HEK293 (cell line): Measurements from ENCODE around the gene ENTPD8.

Source experiments
- GFI1B ChIP-seq: fragments of 450-650 bp; formaldehyde crosslinking; IDR thresholded peaks from 2 replicates; pipeline ENCODE4 v1.5.1; 2016; ENCODE audit warnings: missing biosample characterization, missing genetic modification characterization
- GLI4 ChIP-seq: fragments of 450-650 bp; formaldehyde crosslinking; IDR thresholded peaks from 2 replicates; pipeline ENCODE4 v1.5.1; 2016; ENCODE audit warnings: missing biosample characterization, missing genetic modification characterization
- INSM2 ChIP-seq: fragments of 450-650 bp; formaldehyde crosslinking; IDR thresholded peaks from 2 replicates; pipeline ENCODE4 v1.5.1; 2016; ENCODE audit warnings: missing biosample characterization, missing genetic modification characterization
- KLF16 ChIP-seq: fragments of 450-650 bp; formaldehyde crosslinking; IDR thresholded peaks from 2 replicates; pipeline ENCODE4 v1.5.1; 2017; ENCODE audit warnings: missing biosample characterization, missing genetic modification characterization
- KLF7 ChIP-seq: fragments of 450-650 bp; formaldehyde crosslinking; IDR thresholded peaks from 2 replicates; pipeline ENCODE4 v1.5.1; 2016; ENCODE audit warnings: missing biosample characterization, missing genetic modification characterization, borderline replicate concordance
- MEIS1 ChIP-seq: sonication (generic); formaldehyde crosslinking; IDR thresholded peaks from 2 replicates; pipeline ENCODE4 v1.8.1; 2022; ENCODE audit warnings: missing genetic modification reagents, mild to moderate bottlenecking, borderline replicate concordance
- MYNN ChIP-seq: fragments of 450-650 bp; formaldehyde crosslinking; IDR thresholded peaks from 2 replicates; pipeline ENCODE4 v1.5.1; 2016; ENCODE audit warnings: missing biosample characterization, missing genetic modification characterization, borderline replicate concordance
- SCRT1 ChIP-seq: fragments of 450-650 bp; formaldehyde crosslinking; IDR thresholded peaks from 2 replicates; pipeline ENCODE4 v1.5.1; 2016; ENCODE audit warnings: missing biosample characterization, missing genetic modification characterization, borderline replicate concordance
- SP2 ChIP-seq: fragments of 450-650 bp; formaldehyde crosslinking; IDR thresholded peaks from 2 replicates; pipeline ENCODE4 v1.5.1; 2016; ENCODE audit warnings: missing biosample characterization, missing genetic modification characterization
- ZBTB20 ChIP-seq: fragments of 450-650 bp; formaldehyde crosslinking; IDR thresholded peaks from 2 replicates; pipeline ENCODE4 v1.5.1; 2016; ENCODE audit warnings: missing biosample characterization, missing genetic modification characterization
- ZBTB26 ChIP-seq: fragments of 450-650 bp; formaldehyde crosslinking; optimal IDR thresholded peaks from 2 replicates; pipeline ENCODE3; 2016; ENCODE audit warnings: missing biosample characterization, mild to moderate bottlenecking, missing genetic modification characterization
- ZBTB48 ChIP-seq: fragments of 450-650 bp; formaldehyde crosslinking; IDR thresholded peaks from 2 replicates; pipeline ENCODE4 v1.5.1; 2016; ENCODE audit warnings: missing biosample characterization, missing genetic modification characterization
- ZNF140 ChIP-seq: fragments of 450-650 bp; formaldehyde crosslinking; IDR thresholded peaks from 2 replicates; pipeline ENCODE4 v1.5.1; 2016; ENCODE audit warnings: missing biosample characterization, missing genetic modification characterization
- ZNF214 ChIP-seq: fragments of 450-650 bp; formaldehyde crosslinking; IDR thresholded peaks from 2 replicates; pipeline ENCODE4 v1.5.1; 2017; ENCODE audit warnings: missing biosample characterization, mild to moderate bottlenecking, missing genetic modification characterization, borderline replicate concordance
- ZNF221 ChIP-seq: fragments of 450-650 bp; formaldehyde crosslinking; IDR thresholded peaks from 2 replicates; pipeline ENCODE4 v1.5.1; 2017; ENCODE audit warnings: missing biosample characterization, missing genetic modification characterization, borderline replicate concordance
- ZNF292 ChIP-seq: fragments of 450-650 bp; formaldehyde crosslinking; IDR thresholded peaks from 2 replicates; pipeline ENCODE4 v1.5.1; 2016; ENCODE audit warnings: low read depth, missing biosample characterization, missing genetic modification characterization, borderline replicate concordance
- ZNF350 ChIP-seq: fragments of 450-650 bp; formaldehyde crosslinking; IDR thresholded peaks from 2 replicates; pipeline ENCODE4 v1.5.0; 2017; ENCODE audit warnings: missing biosample characterization, mild to moderate bottlenecking, missing genetic modification characterization
- ZNF366 ChIP-seq: fragments of 450-650 bp; formaldehyde crosslinking; conservative IDR thresholded peaks from 2 replicates; pipeline ENCODE4 v1.5.1; 2016; ENCODE audit warnings: missing biosample characterization, missing genetic modification characterization
- ZNF571 ChIP-seq: fragments of 450-650 bp; formaldehyde crosslinking; IDR thresholded peaks from 2 replicates; pipeline ENCODE4 v1.5.0; 2017; ENCODE audit warnings: missing biosample characterization, missing genetic modification characterization
- ZNF596 ChIP-seq: fragments of 450-650 bp; IDR thresholded peaks from 2 replicates; pipeline ENCODE4 v1.5.0; 2018; ENCODE audit warnings: missing biosample characterization, mild to moderate bottlenecking, missing genetic modification characterization, moderate library complexity
- ZNF629 ChIP-seq: fragments of 450-650 bp; formaldehyde crosslinking; IDR thresholded peaks from 2 replicates; pipeline ENCODE4 v1.5.1; 2017; ENCODE audit warnings: missing biosample characterization, missing genetic modification characterization
- ZNF658 ChIP-seq: fragments of 450-650 bp; formaldehyde crosslinking; IDR thresholded peaks from 2 replicates; pipeline ENCODE4; 2016; ENCODE audit warnings: missing biosample characterization, missing genetic modification characterization
- ZNF704 ChIP-seq: fragments of 450-650 bp; formaldehyde crosslinking; IDR thresholded peaks from 2 replicates; pipeline ENCODE4 v1.5.1; 2016; ENCODE audit warnings: missing biosample characterization, missing genetic modification characterization
- ZNF768 ChIP-seq: fragments of 450-650 bp; formaldehyde crosslinking; IDR thresholded peaks from 2 replicates; pipeline ENCODE4 v1.5.1; 2018; ENCODE audit warnings: missing biosample characterization, mild to moderate bottlenecking, missing genetic modification characterization
- ZNF776 ChIP-seq: fragments of 450-650 bp; formaldehyde crosslinking; IDR thresholded peaks from 2 replicates; pipeline ENCODE4 v1.5.0; 2017; ENCODE audit warnings: missing biosample characterization, missing genetic modification characterization, borderline replicate concordance
- ZNF792 ChIP-seq: fragments of 450-650 bp; formaldehyde crosslinking; IDR thresholded peaks from 2 replicates; pipeline ENCODE4 v1.5.1; 2016; ENCODE audit warnings: missing biosample characterization, missing genetic modification characterization
- ZSCAN16 ChIP-seq: fragments of 450-650 bp; formaldehyde crosslinking; IDR thresholded peaks from 2 replicates; pipeline ENCODE4 v1.5.1; 2016; ENCODE audit warnings: missing biosample characterization, missing genetic modification characterization
- TF ChIP-seq, protein P1 (sequence below): fragments of 450-650 bp; formaldehyde crosslinking; IDR thresholded peaks from 2 replicates; pipeline ENCODE4 v1.5.1; 2016; ENCODE audit warnings: missing biosample characterization, missing genetic modification characterization
- TF ChIP-seq, protein P2 (sequence below): fragments of 450-650 bp; formaldehyde crosslinking; IDR thresholded peaks from 2 replicates; pipeline ENCODE4 v1.5.1; 2016; ENCODE audit warnings: missing biosample characterization, missing genetic modification characterization
- TF ChIP-seq, protein P3 (sequence below): fragments of 450-650 bp; formaldehyde crosslinking; IDR thresholded peaks from 2 replicates; pipeline ENCODE4 v1.5.1; 2016; ENCODE audit warnings: missing biosample characterization, missing genetic modification characterization

Gene ENTPD8

DNA sequence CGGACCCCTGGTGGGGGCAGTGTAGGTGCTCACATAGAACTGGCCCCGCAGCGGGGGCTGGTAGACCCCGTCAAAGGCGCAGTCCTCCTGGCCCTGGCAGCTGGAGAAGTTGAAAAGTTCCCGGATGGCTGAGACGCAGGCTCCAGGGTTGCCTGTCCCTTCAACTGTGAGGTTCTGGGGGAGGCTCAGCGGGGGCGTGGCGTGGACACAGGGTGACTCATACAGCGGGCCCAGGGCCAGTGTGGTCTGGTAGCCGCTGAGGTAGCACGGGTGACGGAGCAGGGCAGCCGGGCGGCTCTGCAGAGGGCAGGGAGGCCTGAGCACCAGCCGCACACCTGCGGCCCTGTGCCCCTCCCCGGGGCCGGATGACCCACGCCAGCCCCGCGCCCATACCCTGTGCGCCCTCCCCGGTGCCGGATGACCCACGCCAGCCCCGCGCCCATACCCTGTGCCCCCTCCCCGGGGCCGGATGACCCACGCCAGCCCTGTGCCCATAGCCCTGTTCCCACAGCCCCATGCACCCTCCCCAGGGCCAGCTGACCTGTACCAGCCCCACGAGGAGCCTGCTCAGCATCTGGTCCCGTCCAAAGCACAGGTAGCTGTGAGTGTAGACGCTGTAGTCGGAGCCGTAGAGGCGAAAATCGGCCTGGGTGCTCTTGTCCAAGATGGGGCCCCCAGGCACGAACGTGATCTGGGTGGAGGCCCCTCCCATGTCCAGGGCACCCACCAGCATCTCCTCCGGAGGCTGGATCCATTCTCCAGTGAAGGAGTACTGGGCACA is 5.0 kb downstream of the ENTPD8 start (continued):
- TF ChIP-seq ZBTB26 = no peak
- no peak for TF ChIP-seq ZNF792 (tag by site-specific recombination)
- TF ChIP-seq KLF16 (tag by site-specific recombination) = no peak
- no peak for TF ChIP-seq SP2 (tag by site-specific recombination)
- TF ChIP-seq ZNF140 (tag by site-specific recombination) = no peak
- TF ChIP-seq, protein P1, sequence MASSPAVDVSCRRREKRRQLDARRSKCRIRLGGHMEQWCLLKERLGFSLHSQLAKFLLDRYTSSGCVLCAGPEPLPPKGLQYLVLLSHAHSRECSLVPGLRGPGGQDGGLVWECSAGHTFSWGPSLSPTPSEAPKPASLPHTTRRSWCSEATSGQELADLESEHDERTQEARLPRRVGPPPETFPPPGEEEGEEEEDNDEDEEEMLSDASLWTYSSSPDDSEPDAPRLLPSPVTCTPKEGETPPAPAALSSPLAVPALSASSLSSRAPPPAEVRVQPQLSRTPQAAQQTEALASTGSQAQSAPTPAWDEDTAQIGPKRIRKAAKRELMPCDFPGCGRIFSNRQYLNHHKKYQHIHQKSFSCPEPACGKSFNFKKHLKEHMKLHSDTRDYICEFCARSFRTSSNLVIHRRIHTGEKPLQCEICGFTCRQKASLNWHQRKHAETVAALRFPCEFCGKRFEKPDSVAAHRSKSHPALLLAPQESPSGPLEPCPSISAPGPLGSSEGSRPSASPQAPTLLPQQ = peak; percentile 20; the same call in 1 of the 2 replicates
- TF ChIP-seq ZBTB48 = no peak
- no peak for TF ChIP-seq ZNF292 (tag by site-specific recombination)
- TF ChIP-seq ZBTB20 = no peak
- no peak for TF ChIP-seq ZNF768 (tag by site-specific recombination)
- no peak for TF ChIP-seq ZNF221 (tag by site-specific recombination)
- no peak for TF ChIP-seq ZNF704 (tag by site-specific recombination)
- TF ChIP-seq ZNF776 (tag by site-specific recombination) = no peak
- no peak for TF ChIP-seq ZNF596 (tag by site-specific recombination)
- no peak for TF ChIP-seq ZNF629
- TF ChIP-seq ZNF214 (tag by site-specific recombination) = no peak
- TF ChIP-seq, protein P2, sequence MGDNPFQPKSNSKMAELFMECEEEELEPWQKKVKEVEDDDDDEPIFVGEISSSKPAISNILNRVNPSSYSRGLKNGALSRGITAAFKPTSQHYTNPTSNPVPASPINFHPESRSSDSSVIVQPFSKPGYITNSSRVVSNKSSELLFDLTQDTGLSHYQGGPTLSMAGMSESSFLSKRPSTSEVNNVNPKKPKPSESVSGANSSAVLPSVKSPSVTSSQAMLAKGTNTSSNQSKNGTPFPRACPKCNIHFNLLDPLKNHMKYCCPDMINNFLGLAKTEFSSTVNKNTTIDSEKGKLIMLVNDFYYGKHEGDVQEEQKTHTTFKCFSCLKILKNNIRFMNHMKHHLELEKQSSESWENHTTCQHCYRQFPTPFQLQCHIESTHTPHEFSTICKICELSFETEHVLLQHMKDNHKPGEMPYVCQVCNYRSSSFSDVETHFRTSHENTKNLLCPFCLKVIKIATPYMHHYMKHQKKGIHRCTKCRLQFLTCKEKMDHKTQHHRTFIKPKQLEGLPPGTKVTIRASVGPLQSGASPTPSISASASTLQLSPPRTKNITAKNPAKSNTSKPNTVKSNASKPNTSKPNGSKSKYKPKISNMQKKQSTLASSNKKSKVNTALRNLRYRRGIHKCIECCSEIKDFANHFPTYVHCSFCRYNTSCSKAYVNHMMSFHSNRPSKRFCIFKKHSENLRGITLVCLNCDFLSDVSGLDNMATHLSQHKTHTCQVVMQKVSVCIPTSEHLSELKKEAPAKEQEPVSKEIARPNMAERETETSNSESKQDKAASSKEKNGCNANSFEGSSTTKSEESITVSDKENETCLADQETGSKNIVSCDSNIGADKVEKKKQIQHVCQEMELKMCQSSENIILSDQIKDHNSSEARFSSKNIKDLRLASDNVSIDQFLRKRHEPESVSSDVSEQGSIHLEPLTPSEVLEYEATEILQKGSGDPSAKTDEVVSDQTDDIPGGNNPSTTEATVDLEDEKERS (tag by site-specific recombination) = no peak
- TF ChIP-seq GLI4 (tag by site-specific recombination) = no peak
- TF ChIP-seq MEIS1 = no peak
- TF ChIP-seq KLF7 (tag by site-specific recombination) = no peak
- TF ChIP-seq ZNF571 = no peak
- TF ChIP-seq INSM2 (tag by site-specific recombination) = no peak
- no peak for TF ChIP-seq ZNF350 (tag by site-specific recombination)
- TF ChIP-seq GFI1B (tag by site-specific recombination) = no peak
- no peak for TF ChIP-seq ZSCAN16
- TF ChIP-seq, protein P3, sequence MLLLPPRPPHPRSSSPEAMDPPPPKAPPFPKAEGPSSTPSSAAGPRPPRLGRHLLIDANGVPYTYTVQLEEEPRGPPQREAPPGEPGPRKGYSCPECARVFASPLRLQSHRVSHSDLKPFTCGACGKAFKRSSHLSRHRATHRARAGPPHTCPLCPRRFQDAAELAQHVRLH (tag by site-specific recombination) = no peak
- TF ChIP-seq ZNF366 (tag by site-specific recombination) = no peak
- no peak for TF ChIP-seq SCRT1 (tag by site-specific recombination)
- TF ChIP-seq MYNN (tag by site-specific recombination) = no peak
- TF ChIP-seq ZNF658 = no peak
